IMR-90 (cell line): Measurements from ENCODE around the gene PBX4. TPM values are rescaled to one million over a fixed set of nuclear protein-coding genes. Genes with fewer than 3 reads are reported as not detected.

Experiments
- ATAC-seq: fragments of 200-7000 bp; cut with Tn5 transposase; 2 replicates; pipeline ENCODE4 v1.9.1; 2020; ENCODE audit warnings: low read depth, mild to moderate bottlenecking, moderate library complexity
- BruUV-seq: library from RNA; stranded (reverse); fragments of 400-500 nt; replicated peaks from 2 replicates; lab custom pipeline; 2021; lab: Mats Ljungman, UMichigan
- CTCF ChIA-PET: fragments of 300-600 bp; formaldehyde crosslinking; extraction: SDS; loops from one replicate; lab custom pipeline; 2021; ENCODE audit warnings: antibody characterized with exemption; lab: Yijun Ruan, JAX
- POLR2A ChIA-PET: fragments of 300-600 bp; sonication (Branson Sonifier 250); formaldehyde crosslinking; loops from one replicate; lab custom pipeline; 2022; ENCODE audit warnings: antibody characterized with exemption; ENCODE audit not compliant: unreplicated experiment; lab: Charles Lee
- DNase-seq: peaks from one replicate; pipeline ENCODE4 v3.0.0; 2013
- H2AFZ ChIP-seq: replicated peaks from 2 replicates; pipeline ENCODE3; 2013; ENCODE audit warnings: low read length, mild to moderate bottlenecking; ENCODE audit not compliant: poor library complexity
- H2AK5ac ChIP-seq: 2 replicates; pipeline ENCODE4 v1.6.1; 2013; ENCODE audit warnings: low read depth, low read length, inconsistent platforms
- H2AK9ac ChIP-seq: replicated peaks from 2 replicates; pipeline ENCODE3; 2013; ENCODE audit warnings: mild to moderate bottlenecking, low read depth, low read length, moderate library complexity; ENCODE audit not compliant: poor library complexity
- H2BK120ac ChIP-seq: 2 replicates; pipeline ENCODE4 v1.6.1; 2013; ENCODE audit warnings: low read depth, low read length, inconsistent platforms
- H2BK15ac ChIP-seq: 3 replicates; pipeline ENCODE4 v1.6.1; 2013; ENCODE audit warnings: low read depth, low read length, inconsistent platforms
- H2BK20ac ChIP-seq: 2 replicates; pipeline ENCODE4 v1.6.1; 2013; ENCODE audit warnings: low read depth, mild to moderate bottlenecking, inconsistent platforms, low read length, moderate library complexity
- H2BK5ac ChIP-seq: 2 replicates; pipeline ENCODE4 v1.6.1; 2013; ENCODE audit warnings: mild to moderate bottlenecking, low read depth, low read length, inconsistent platforms; ENCODE audit not compliant: poor library complexity, severe bottlenecking
- H3K14ac ChIP-seq: replicated peaks from 2 replicates; pipeline ENCODE4 v1.6.1; 2013; ENCODE audit warnings: low read depth, low read length, inconsistent platforms
- H3K18ac ChIP-seq: 2 replicates; pipeline ENCODE4 v1.6.1; 2013; ENCODE audit warnings: low read depth, low read length, control low read depth
- H3K23ac ChIP-seq: 2 replicates; pipeline ENCODE4 v1.6.1; 2013; ENCODE audit warnings: low read depth, low read length, inconsistent platforms
- H3K27ac ChIP-seq: 2 replicates; pipeline ENCODE4 v1.5.1; 2013; ENCODE audit warnings: mild to moderate bottlenecking, control low read depth, low read length; ENCODE audit not compliant: insufficient read depth
- H3K27me3 ChIP-seq: 2 replicates; pipeline ENCODE4 v1.6.1; 2013; ENCODE audit warnings: low read length; ENCODE audit not compliant: control insufficient read depth, insufficient read depth
- H3K36me3 ChIP-seq: 2 replicates; pipeline ENCODE4 v1.6.1; 2013; ENCODE audit warnings: low read length, mixed read lengths; ENCODE audit not compliant: control insufficient read depth, insufficient read depth
- H3K4ac ChIP-seq: 2 replicates; pipeline ENCODE4 v1.6.1; 2013; ENCODE audit warnings: low read depth, low read length, inconsistent platforms
- H3K4me1 ChIP-seq: 2 replicates; pipeline ENCODE4 v1.6.1; 2013; ENCODE audit warnings: low read length, mixed read lengths; ENCODE audit not compliant: control insufficient read depth, insufficient read depth
- H3K4me2 ChIP-seq: 2 replicates; pipeline ENCODE4 v1.6.1; 2013; ENCODE audit warnings: low read depth, mild to moderate bottlenecking, control low read depth, low read length, moderate library complexity
- H3K4me3 ChIP-seq: 2 replicates; pipeline ENCODE4 v1.5.1; 2013; ENCODE audit warnings: low read depth, mild to moderate bottlenecking, control low read depth, low read length, moderate library complexity; ENCODE audit not compliant: insufficient read depth
- H3K56ac ChIP-seq: 2 replicates; pipeline ENCODE4 v1.6.1; 2013; ENCODE audit warnings: low read length, inconsistent platforms; ENCODE audit not compliant: insufficient read depth; ENCODE audit errors: extremely low read depth
- H3K79me1 ChIP-seq, 2 experiments: 2 replicates each; pipeline ENCODE4 v1.6.1; 2013; ENCODE audit warnings: low read length in 2 of 2, inconsistent platforms in 1 of 2, low read depth in 1 of 2
- H3K9ac ChIP-seq: 2 replicates; pipeline ENCODE4 v1.6.1; 2013; ENCODE audit warnings: low read depth, low read length, control low read depth
- H3K9me1 ChIP-seq: 2 replicates; pipeline ENCODE4 v1.6.1; 2013; ENCODE audit warnings: low read length, inconsistent platforms; ENCODE audit not compliant: insufficient read depth
- H3K9me3 ChIP-seq: 2 replicates; pipeline ENCODE4 v1.6.1; 2013; ENCODE audit warnings: low read length; ENCODE audit not compliant: control insufficient read depth, insufficient read depth
- H4K20me1 ChIP-seq: 2 replicates; pipeline ENCODE4 v1.6.1; 2013; ENCODE audit warnings: low read length, inconsistent platforms; ENCODE audit not compliant: insufficient read depth
- H4K5ac ChIP-seq: 2 replicates; pipeline ENCODE4 v1.6.1; 2013; ENCODE audit warnings: mild to moderate bottlenecking, low read depth, low read length, control low read depth
- H4K8ac ChIP-seq, 2 experiments: 2 replicates each; pipeline ENCODE4 v1.6.1; 2013; ENCODE audit warnings: low read depth in 2 of 2, low read length in 2 of 2, control low read depth in 1 of 2, inconsistent platforms in 1 of 2
- H4K91ac ChIP-seq: 2 replicates; pipeline ENCODE4 v1.6.1; 2013; ENCODE audit warnings: low read depth, low read length, inconsistent platforms; ENCODE audit not compliant: insufficient read depth
- CEBPB ChIP-seq: IDR thresholded peaks from 2 replicates; pipeline ENCODE4 v1.6.1; 2012; ENCODE audit warnings: low read depth, low read length, improper control_type of control experiment
- CHD1 ChIP-seq: IDR thresholded peaks from 2 replicates; pipeline ENCODE4 v1.6.1; 2012; ENCODE audit warnings: low read depth, low read length, improper control_type of control experiment
- FOS ChIP-seq: fragments of 150-350 bp; IDR thresholded peaks from 2 replicates; pipeline ENCODE4 v1.6.1; 2016; ENCODE audit warnings: low read depth, low read length
- MAFK ChIP-seq: IDR thresholded peaks from 2 replicates; pipeline ENCODE4 v1.6.1; 2012; ENCODE audit warnings: low read depth, low read length, improper control_type of control experiment
- MAZ ChIP-seq: IDR thresholded peaks from 2 replicates; pipeline ENCODE4 v1.6.1; 2012; ENCODE audit warnings: low read depth, mild to moderate bottlenecking, low read length, improper control_type of control experiment, moderate library complexity, borderline replicate concordance
- NFE2L2 ChIP-seq: fragments of 150-350 bp; IDR thresholded peaks from 2 replicates; pipeline ENCODE4 v1.6.1; 2016; ENCODE audit warnings: low read depth, mild to moderate bottlenecking, low read length
- POLR2A ChIP-seq: IDR thresholded peaks from 2 replicates; pipeline ENCODE4 v1.6.1; 2012; ENCODE audit warnings: mild to moderate bottlenecking, low read depth, low read length
- RAD21 ChIP-seq: IDR thresholded peaks from 2 replicates; pipeline ENCODE4 v1.6.1; 2012; ENCODE audit warnings: low read length, improper control_type of control experiment
- RCOR1 ChIP-seq: IDR thresholded peaks from 2 replicates; pipeline ENCODE4 v1.6.1; 2012; ENCODE audit warnings: mild to moderate bottlenecking, low read length, improper control_type of control experiment; ENCODE audit not compliant: insufficient replicate concordance
- RFX5 ChIP-seq: IDR thresholded peaks from 2 replicates; pipeline ENCODE4 v1.8.0; 2012; ENCODE audit warnings: low read depth, mild to moderate bottlenecking, low read length, moderate library complexity
- SMC3 ChIP-seq: fragments of 150-350 bp; IDR thresholded peaks from 2 replicates; pipeline ENCODE4 v1.6.1; 2016; ENCODE audit warnings: low read depth, mild to moderate bottlenecking, antibody characterized with exemption, low read length, moderate library complexity
- WGBS, 2 experiments: methylation state at CpG; one replicate each; pipeline versions ENCODE4 v1.1.5 to v1.1.7; 2013; ENCODE audit warnings: missing lambda C conversion rate in 2 of 2; ENCODE audit not compliant: insufficient read length in 1 of 2; ENCODE audit errors: extremely low coverage in 2 of 2; 5-methylcytosine and 5-hydroxymethylcytosine counted together
- dilution Hi-C: fragments of 300-500 bp; cut with HindIII; formaldehyde crosslinking; loops from one replicate; pipeline ENCODE4 v1.14.3; 2018; ENCODE audit warnings: low sequenced_read_pairs; ENCODE audit not compliant: unreplicated experiment
- in situ Hi-C: fragments of 300-500 bp; cut with MboI; formaldehyde crosslinking; loops from 3 replicates; pipeline ENCODE4 v1.14.3; 2019; ENCODE audit warnings: low sequenced_read_pairs, inconsistent platforms, mixed read lengths
- intact Hi-C: fragments of 100-400 bp; cut with micrococcal nuclease; formaldehyde crosslinking; loops from 2 replicates; pipeline ENCODE4 v1.10.0; 2022
- polyA plus RNA-seq, 3 experiments: library from polyadenylated mRNA; depleted of rRNA; stranded (reverse); fragments of >200 nt; gene quantifications; 2 replicates each; pipeline ENCODE4 v1.2.3, GENCODE V29; 2012; ENCODE audit warnings: low replicate concordance in 1 of 3
- total RNA-seq: library from RNA; depleted of rRNA; stranded (reverse); fragments of >200 nt; gene quantifications from 2 replicates; pipeline ENCODE4 v1.2.3, GENCODE V29; 2012
- TF ChIP-seq, protein P1 (sequence below): conservative IDR thresholded peaks from 2 replicates; pipeline ENCODE4 v1.5.1; 2012; ENCODE audit warnings: mild to moderate bottlenecking, low read depth, low read length, improper control_type of control experiment
- TF ChIP-seq, protein P2 (sequence below): fragments of 150-350 bp; IDR thresholded peaks from 2 replicates; pipeline ENCODE4 v1.6.1; 2017; ENCODE audit warnings: mild to moderate bottlenecking, antibody characterized with exemption, low read length, low read depth
- TF ChIP-seq, protein P3 (sequence below): fragments of 150-350 bp; IDR thresholded peaks from 2 replicates; pipeline ENCODE4 v1.6.1; 2016; ENCODE audit warnings: low read depth, mild to moderate bottlenecking, low read length, moderate library complexity, borderline replicate concordance

The PBX4 gene
- total and polyA plus RNA-seq, 2 of the 4 experiments (the other 2 are of a cell fraction): 0.90 to 2.9 TPM

DNA sequence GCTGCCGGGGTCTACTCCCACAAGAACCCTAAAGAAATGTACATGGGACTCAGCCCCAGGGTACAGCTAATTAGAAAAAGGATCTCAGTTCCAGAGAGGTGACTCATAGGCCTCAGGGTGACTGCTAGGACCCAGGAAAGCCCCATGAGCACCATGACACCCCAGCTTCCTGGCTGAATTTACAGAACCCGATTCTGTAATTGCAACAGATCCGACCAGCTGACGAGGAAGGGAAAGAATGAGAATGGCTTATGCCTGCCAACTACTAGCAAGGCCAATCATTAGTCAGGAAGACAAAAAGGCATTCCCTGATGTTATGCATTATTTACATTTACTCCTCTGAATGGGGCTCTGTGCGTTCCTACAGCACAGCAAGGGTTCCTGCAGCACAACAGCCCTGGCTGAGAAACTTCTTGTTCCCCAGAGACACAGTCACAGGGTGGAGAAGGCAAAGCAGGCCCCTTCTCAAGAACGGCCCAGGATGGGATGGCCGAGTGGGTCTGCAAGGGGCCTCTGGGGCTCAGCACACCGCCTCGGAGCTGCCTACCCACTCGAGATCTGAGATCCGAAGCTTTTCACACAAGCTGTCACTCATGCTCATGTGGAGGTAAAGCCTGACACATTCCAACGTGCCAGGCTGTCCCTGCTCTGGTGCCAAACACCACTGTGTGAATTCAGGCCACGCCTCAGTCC, 27.2 kb downstream of the PBX4 start:
- peaks cover 24% of the 10 kb centered on the region for H3K9me1 ChIP-seq
- peak; percentile 92 for ATAC-seq
- H2AK5ac ChIP-seq: peak overlapping the region; percentile 82
- H3K4me3 ChIP-seq: no peak overlapping the region
- ChIA-PET POLR2A (interaction anchor here (0.6 kb wide), 1 partner anchor 127 kb away, joined by 5 read pairs; no protein-coding TSS in a partner anchor), CTCF (interaction anchor here (0.6 to 1.6 kb wide), 3 partner anchors 10 to 101 kb away, joined by 3 to 4 read pairs (median 3); no protein-coding TSS in a partner anchor)
- H3K9me3 ChIP-seq: no peaks in the 10 kb centered on the region
- peaks cover 0 to 10% of the 10 kb centered on the region in 2 experiments; a peak in 2 of 4 replicates for H3K79me1 ChIP-seq
- H2BK5ac ChIP-seq: peak overlapping the region; percentile 80
- peak overlapping the region; percentile 80 for H3K27ac ChIP-seq
- no peaks in the 10 kb centered on the region for H3K27me3 ChIP-seq
- H3K4me1 ChIP-seq: peaks cover 19% of the 10 kb centered on the region
- H3K36me3 ChIP-seq: no peaks in the 10 kb centered on the region
- H2BK120ac ChIP-seq: peak overlapping the region; percentile 95
- H3K9ac ChIP-seq: peak overlapping the region; percentile 39
- peak; percentile 99 for DNase-seq
- dilution Hi-C loops (no loop called here), intact Hi-C loops (no loop called here), in situ Hi-C loops (no loop called here)
- peak overlapping the region; percentile 82 for H3K23ac ChIP-seq
- H2AK9ac ChIP-seq: peak overlapping the region; percentile 68
- H2BK15ac ChIP-seq: peak overlapping the region; percentile 66; the same call in 2 of the 3 replicates
- H3K56ac ChIP-seq: peak overlapping the region; percentile 46
- peak overlapping the region; percentile 88 for H4K91ac ChIP-seq
- H3K14ac ChIP-seq: peak overlapping the region; percentile 95
- H4K5ac ChIP-seq: peak overlapping the region; percentile 77
- H3K4me2 ChIP-seq: peak overlapping the region; percentile 49
- peak overlapping the region; percentile 92 for H2BK20ac ChIP-seq
- no peaks in the 10 kb centered on the region for H4K20me1 ChIP-seq
- 13% methylated on average over 8 of the region's 13 CpGs; no CpG with 5 or more reads in 1 of the 2 experiments for WGBS, 2 experiments
- peak overlapping the region; percentile 56 to 87; a peak in 3 of 4 replicates for H4K8ac ChIP-seq
- peak overlapping the region; percentile 90 for H3K18ac ChIP-seq
- peak overlapping the region; percentile 85 for H2AFZ ChIP-seq
- no TSS peak for BruUV-seq
- peak overlapping the region; percentile 98 for H3K4ac ChIP-seq
- TF ChIP-seq RAD21: no peak
- peak; percentile 98 for TF ChIP-seq CEBPB
- TF ChIP-seq MAFK: no peak
- TF ChIP-seq POLR2A: no peak
- peak; percentile 93 for TF ChIP-seq FOS
- no peak for TF ChIP-seq NFE2L2
- TF ChIP-seq, protein P1, sequence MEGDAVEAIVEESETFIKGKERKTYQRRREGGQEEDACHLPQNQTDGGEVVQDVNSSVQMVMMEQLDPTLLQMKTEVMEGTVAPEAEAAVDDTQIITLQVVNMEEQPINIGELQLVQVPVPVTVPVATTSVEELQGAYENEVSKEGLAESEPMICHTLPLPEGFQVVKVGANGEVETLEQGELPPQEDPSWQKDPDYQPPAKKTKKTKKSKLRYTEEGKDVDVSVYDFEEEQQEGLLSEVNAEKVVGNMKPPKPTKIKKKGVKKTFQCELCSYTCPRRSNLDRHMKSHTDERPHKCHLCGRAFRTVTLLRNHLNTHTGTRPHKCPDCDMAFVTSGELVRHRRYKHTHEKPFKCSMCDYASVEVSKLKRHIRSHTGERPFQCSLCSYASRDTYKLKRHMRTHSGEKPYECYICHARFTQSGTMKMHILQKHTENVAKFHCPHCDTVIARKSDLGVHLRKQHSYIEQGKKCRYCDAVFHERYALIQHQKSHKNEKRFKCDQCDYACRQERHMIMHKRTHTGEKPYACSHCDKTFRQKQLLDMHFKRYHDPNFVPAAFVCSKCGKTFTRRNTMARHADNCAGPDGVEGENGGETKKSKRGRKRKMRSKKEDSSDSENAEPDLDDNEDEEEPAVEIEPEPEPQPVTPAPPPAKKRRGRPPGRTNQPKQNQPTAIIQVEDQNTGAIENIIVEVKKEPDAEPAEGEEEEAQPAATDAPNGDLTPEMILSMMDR: no peak
- TF ChIP-seq, protein P2, sequence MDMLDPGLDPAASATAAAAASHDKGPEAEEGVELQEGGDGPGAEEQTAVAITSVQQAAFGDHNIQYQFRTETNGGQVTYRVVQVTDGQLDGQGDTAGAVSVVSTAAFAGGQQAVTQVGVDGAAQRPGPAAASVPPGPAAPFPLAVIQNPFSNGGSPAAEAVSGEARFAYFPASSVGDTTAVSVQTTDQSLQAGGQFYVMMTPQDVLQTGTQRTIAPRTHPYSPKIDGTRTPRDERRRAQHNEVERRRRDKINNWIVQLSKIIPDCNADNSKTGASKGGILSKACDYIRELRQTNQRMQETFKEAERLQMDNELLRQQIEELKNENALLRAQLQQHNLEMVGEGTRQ: peak; percentile 70; the same call in 1 of the 2 replicates
- TF ChIP-seq, protein P3, sequence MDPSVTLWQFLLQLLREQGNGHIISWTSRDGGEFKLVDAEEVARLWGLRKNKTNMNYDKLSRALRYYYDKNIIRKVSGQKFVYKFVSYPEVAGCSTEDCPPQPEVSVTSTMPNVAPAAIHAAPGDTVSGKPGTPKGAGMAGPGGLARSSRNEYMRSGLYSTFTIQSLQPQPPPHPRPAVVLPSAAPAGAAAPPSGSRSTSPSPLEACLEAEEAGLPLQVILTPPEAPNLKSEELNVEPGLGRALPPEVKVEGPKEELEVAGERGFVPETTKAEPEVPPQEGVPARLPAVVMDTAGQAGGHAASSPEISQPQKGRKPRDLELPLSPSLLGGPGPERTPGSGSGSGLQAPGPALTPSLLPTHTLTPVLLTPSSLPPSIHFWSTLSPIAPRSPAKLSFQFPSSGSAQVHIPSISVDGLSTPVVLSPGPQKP: no peak
- TF ChIP-seq RFX5: no peak
- TF ChIP-seq RCOR1: no peak
- no peak for TF ChIP-seq CHD1
- TF ChIP-seq MAZ: peak; percentile 15; the same call in 1 of the 2 replicates
- no peak for TF ChIP-seq SMC3
